Neural cell (in vitro differentiated cells): ENCODE measurements around the gene MEGF6.

Source experiments
- EP300 ChIP-seq: fragments of 450-650 bp; conservative IDR thresholded peaks from 2 replicates; pipeline ENCODE4 v1.6.1; 2014; ENCODE audit warnings: antibody characterized with exemption, mild to moderate bottlenecking, moderate library complexity; ENCODE audit not compliant: poor library complexity, severe bottlenecking
- EZH2 ChIP-seq: fragments of 200-600, 300-800 bp; shearing (Covaris generic), sonication (generic); IDR thresholded peaks from 2 replicates; pipeline ENCODE4 v1.6.1; 2014; ENCODE audit warnings: antibody characterized with exemption, low read length, borderline replicate concordance, mild to moderate bottlenecking; ENCODE audit not compliant: insufficient read depth, poor library complexity, severe bottlenecking
- MXI1 ChIP-seq: fragments of 450-650 bp; conservative IDR thresholded peaks from 2 replicates; pipeline ENCODE4 v1.6.1; 2014; ENCODE audit warnings: antibody characterized with exemption, mild to moderate bottlenecking; ENCODE audit not compliant: poor library complexity, severe bottlenecking
- POLR2AphosphoS5 ChIP-seq: IDR thresholded peaks from 2 replicates; pipeline ENCODE4 v1.6.1; 2012
- RAD21 ChIP-seq: fragments of 450-650 bp; conservative IDR thresholded peaks from 2 replicates; pipeline ENCODE4 v1.6.1; 2014; ENCODE audit warnings: antibody characterized with exemption, mild to moderate bottlenecking, moderate library complexity
- SMC3 ChIP-seq: fragments of 450-650 bp; conservative IDR thresholded peaks from 2 replicates; pipeline ENCODE4 v1.6.1; 2014; ENCODE audit warnings: antibody characterized with exemption, mild to moderate bottlenecking, moderate library complexity; ENCODE audit not compliant: poor library complexity
- TF ChIP-seq, protein P1 (sequence below): fragments of 450-650 bp; IDR thresholded peaks from 2 replicates; pipeline ENCODE4 v1.5.1; 2014; ENCODE audit warnings: antibody characterized with exemption, mild to moderate bottlenecking, moderate library complexity; ENCODE audit not compliant: poor library complexity, severe bottlenecking
- TF ChIP-seq, protein P2 (sequence below): IDR thresholded peaks from 2 replicates; pipeline ENCODE4 v1.6.1; 2012; ENCODE audit warnings: borderline replicate concordance

DNA sequence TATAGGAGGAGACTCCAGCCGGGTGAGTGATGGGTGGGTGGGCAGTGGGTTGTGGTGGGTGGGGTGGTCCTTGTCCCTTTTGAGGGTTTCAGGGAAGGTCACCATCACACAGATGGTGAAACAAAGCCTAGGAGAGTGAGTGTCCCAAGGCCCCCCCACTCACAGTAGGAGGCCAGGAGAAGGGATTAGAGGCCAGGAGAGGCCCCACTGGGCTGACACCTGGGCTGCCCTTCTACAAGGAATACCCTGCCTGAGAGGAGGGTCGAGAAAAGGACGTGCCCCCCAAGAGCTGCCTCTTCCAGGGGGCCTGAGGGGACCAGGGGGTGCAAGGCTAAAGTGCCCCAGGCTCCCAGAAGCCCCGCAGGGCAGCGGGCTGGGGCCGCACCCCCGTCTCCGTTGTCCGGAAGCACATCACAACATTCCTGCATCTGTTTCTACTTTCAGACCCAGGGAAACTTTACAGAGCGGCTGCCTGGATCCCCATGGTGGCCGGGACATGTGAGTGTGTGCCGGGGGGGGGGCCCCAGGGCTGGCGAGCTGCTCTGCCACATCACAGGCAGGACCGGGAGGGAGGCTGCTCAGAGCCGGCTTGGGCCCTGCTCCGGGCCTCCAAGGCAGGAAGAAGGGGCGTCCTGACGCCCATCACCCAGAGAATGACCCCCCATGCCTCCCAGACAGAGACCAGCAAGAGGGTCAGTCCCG is 88.6 kb downstream of the MEGF6 start:
- TF ChIP-seq, protein P1, sequence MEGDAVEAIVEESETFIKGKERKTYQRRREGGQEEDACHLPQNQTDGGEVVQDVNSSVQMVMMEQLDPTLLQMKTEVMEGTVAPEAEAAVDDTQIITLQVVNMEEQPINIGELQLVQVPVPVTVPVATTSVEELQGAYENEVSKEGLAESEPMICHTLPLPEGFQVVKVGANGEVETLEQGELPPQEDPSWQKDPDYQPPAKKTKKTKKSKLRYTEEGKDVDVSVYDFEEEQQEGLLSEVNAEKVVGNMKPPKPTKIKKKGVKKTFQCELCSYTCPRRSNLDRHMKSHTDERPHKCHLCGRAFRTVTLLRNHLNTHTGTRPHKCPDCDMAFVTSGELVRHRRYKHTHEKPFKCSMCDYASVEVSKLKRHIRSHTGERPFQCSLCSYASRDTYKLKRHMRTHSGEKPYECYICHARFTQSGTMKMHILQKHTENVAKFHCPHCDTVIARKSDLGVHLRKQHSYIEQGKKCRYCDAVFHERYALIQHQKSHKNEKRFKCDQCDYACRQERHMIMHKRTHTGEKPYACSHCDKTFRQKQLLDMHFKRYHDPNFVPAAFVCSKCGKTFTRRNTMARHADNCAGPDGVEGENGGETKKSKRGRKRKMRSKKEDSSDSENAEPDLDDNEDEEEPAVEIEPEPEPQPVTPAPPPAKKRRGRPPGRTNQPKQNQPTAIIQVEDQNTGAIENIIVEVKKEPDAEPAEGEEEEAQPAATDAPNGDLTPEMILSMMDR = no peak
- TF ChIP-seq POLR2AphosphoS5 (no peak), SMC3 (no peak), EP300 (no peak), EZH2 (no peak), RAD21 (no peak), MXI1 (no peak)
- TF ChIP-seq, protein P2, sequence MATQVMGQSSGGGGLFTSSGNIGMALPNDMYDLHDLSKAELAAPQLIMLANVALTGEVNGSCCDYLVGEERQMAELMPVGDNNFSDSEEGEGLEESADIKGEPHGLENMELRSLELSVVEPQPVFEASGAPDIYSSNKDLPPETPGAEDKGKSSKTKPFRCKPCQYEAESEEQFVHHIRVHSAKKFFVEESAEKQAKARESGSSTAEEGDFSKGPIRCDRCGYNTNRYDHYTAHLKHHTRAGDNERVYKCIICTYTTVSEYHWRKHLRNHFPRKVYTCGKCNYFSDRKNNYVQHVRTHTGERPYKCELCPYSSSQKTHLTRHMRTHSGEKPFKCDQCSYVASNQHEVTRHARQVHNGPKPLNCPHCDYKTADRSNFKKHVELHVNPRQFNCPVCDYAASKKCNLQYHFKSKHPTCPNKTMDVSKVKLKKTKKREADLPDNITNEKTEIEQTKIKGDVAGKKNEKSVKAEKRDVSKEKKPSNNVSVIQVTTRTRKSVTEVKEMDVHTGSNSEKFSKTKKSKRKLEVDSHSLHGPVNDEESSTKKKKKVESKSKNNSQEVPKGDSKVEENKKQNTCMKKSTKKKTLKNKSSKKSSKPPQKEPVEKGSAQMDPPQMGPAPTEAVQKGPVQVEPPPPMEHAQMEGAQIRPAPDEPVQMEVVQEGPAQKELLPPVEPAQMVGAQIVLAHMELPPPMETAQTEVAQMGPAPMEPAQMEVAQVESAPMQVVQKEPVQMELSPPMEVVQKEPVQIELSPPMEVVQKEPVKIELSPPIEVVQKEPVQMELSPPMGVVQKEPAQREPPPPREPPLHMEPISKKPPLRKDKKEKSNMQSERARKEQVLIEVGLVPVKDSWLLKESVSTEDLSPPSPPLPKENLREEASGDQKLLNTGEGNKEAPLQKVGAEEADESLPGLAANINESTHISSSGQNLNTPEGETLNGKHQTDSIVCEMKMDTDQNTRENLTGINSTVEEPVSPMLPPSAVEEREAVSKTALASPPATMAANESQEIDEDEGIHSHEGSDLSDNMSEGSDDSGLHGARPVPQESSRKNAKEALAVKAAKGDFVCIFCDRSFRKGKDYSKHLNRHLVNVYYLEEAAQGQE = no peak
